SK-N-SH (cell line): Measurements from ENCODE around the gene XPO1. TPM values are rescaled to one million over a fixed set of nuclear protein-coding genes. Genes with fewer than 3 reads are reported as not detected.

Experiments used
- CTCF ChIA-PET: fragments of 300-600, 350-600 bp; formaldehyde crosslinking; extraction: SDS; loops from one replicate; lab custom pipeline; 2021; lab: Yijun Ruan, JAX
- POLR2A ChIA-PET: fragments of 350-600 bp; sonication (Branson Sonifier 250); formaldehyde crosslinking; extraction: SDS; loops from one replicate; lab custom pipeline; 2020; ENCODE audit warnings: antibody characterized with exemption, inconsistent platforms; lab: Yijun Ruan, JAX
- DNase-seq: peaks from one replicate; pipeline ENCODE4 v3.0.0; 2012
- H2AFZ ChIP-seq: fragments of 200-600 bp; sonication (generic); 2 replicates; pipeline ENCODE4 v1.8.1; 2016; ENCODE audit warnings: antibody characterized with exemption, mild to moderate bottlenecking, low read depth
- H3F3A ChIP-seq: fragments of 200-600 bp; sonication (generic); replicated peaks from 2 replicates; pipeline ENCODE3; 2016; ENCODE audit warnings: antibody characterized with exemption, mild to moderate bottlenecking; ENCODE audit not compliant: insufficient read depth
- H3K27ac ChIP-seq, 2 experiments: fragments of 200-500 bp in 1 of 2; fragments of 200-600 bp in 1 of 2; sonication (Bioruptor generic) in 1 of 2; sonication (generic), shearing (Covaris generic) in 1 of 2; 2 replicates each; pipeline versions ENCODE4 v1.5.1 to v1.6.1; 2014 to 2016; ENCODE audit warnings: low read depth in 2 of 2, inconsistent platforms in 1 of 2, low read length in 1 of 2, mild to moderate bottlenecking in 1 of 2, mixed read lengths in 1 of 2
- H3K27me3 ChIP-seq: fragments of 200-600 bp; sonication (generic), shearing (Covaris generic); 2 replicates; pipeline ENCODE4 v1.6.1; 2016; ENCODE audit warnings: mixed run types; ENCODE audit not compliant: insufficient read depth
- H3K36me3 ChIP-seq, 2 experiments: fragments of 200-500 bp in 1 of 2; fragments of 200-600 bp in 1 of 2; sonication (Bioruptor generic) in 1 of 2; sonication (generic) in 1 of 2; replicated peaks in 1 of 2; 2 replicates each; pipeline versions ENCODE3 to v1.5.1; 2014 to 2016; ENCODE audit warnings: low read length in 1 of 2, mild to moderate bottlenecking in 1 of 2; ENCODE audit not compliant: insufficient read depth in 2 of 2, control insufficient read depth in 1 of 2
- H3K4me1 ChIP-seq, 2 experiments: fragments of 200-500 bp in 1 of 2; fragments of 200-600 bp in 1 of 2; sonication (Bioruptor generic) in 1 of 2; sonication (generic), shearing (Covaris generic) in 1 of 2; 2 replicates each; pipeline versions ENCODE4 v1.5.1 to v1.6.1; 2014 to 2016; ENCODE audit warnings: low read depth in 1 of 2, low read length in 1 of 2, mixed run types in 1 of 2; ENCODE audit not compliant: insufficient read depth in 2 of 2, control insufficient read depth in 1 of 2
- H3K4me2 ChIP-seq: fragments of 200-600 bp; sonication (generic), shearing (Covaris generic); 2 replicates; pipeline ENCODE4 v1.6.1; 2017; ENCODE audit warnings: mixed run types
- H3K4me3 ChIP-seq, 2 experiments: fragments of 200-500 bp in 1 of 2; fragments of 200-600 bp in 1 of 2; sonication (Bioruptor generic) in 1 of 2; sonication (generic), shearing (Covaris generic) in 1 of 2; 2 replicates each; pipeline versions ENCODE4 v1.5.1 to v1.8.1; 2014 to 2016; ENCODE audit warnings: low read depth in 2 of 2, inconsistent platforms in 1 of 2, low read length in 1 of 2, mild to moderate bottlenecking in 1 of 2, mixed read lengths in 1 of 2, moderate library complexity in 1 of 2
- H3K79me2 ChIP-seq: fragments of 200-600 bp; sonication (generic); 2 replicates; pipeline ENCODE4 v1.8.1; 2017; ENCODE audit warnings: mild to moderate bottlenecking; ENCODE audit not compliant: insufficient read depth
- H3K9ac ChIP-seq: fragments of 200-600 bp; sonication (generic); 2 replicates; pipeline ENCODE4 v1.6.1; 2017; ENCODE audit warnings: mixed run types
- H3K9me2 ChIP-seq: fragments of 200-600 bp; sonication (generic); 2 replicates; pipeline ENCODE4 v1.6.1; 2017; ENCODE audit warnings: mixed run types
- H3K9me3 ChIP-seq: fragments of 200-600 bp; sonication (generic); 2 replicates; pipeline ENCODE4 v1.6.1; 2017; ENCODE audit warnings: mixed run types, mild to moderate bottlenecking, moderate library complexity
- H4K20me1 ChIP-seq: fragments of 200-600 bp; sonication (generic); 2 replicates; pipeline ENCODE4 v1.6.1; 2017; ENCODE audit warnings: mild to moderate bottlenecking, mixed run types; ENCODE audit not compliant: insufficient read depth
- CHD2 ChIP-seq: fragments of 150-350 bp; IDR thresholded peaks from 2 replicates; pipeline ENCODE4 v1.6.1; 2018; ENCODE audit warnings: low read length; ENCODE audit not compliant: partially characterized antibody
- EP300 ChIP-seq, 2 experiments: IDR thresholded peaks; 2 replicates each; pipeline versions ENCODE4 v1.4.0 to v1.6.1; 2012; ENCODE audit warnings: borderline replicate concordance in 1 of 2, low read depth in 1 of 2, low read length in 1 of 2
- EZH2phosphoT487 ChIP-seq: fragments of 200-600 bp; sonication (generic); IDR thresholded peaks from 2 replicates; pipeline ENCODE4 v1.6.1; 2017; ENCODE audit warnings: low read depth, mixed run types, mild to moderate bottlenecking, antibody characterized with exemption, moderate library complexity, borderline replicate concordance
- FOSL2 ChIP-seq: IDR thresholded peaks from 2 replicates; pipeline ENCODE4 v1.4.0; 2012; ENCODE audit warnings: low read depth, mild to moderate bottlenecking, moderate library complexity, borderline replicate concordance
- FOXM1 ChIP-seq: IDR thresholded peaks from 2 replicates; pipeline ENCODE4 v1.4.0; 2012; ENCODE audit warnings: low read depth, mild to moderate bottlenecking
- GATA2 ChIP-seq: sonication (generic); formaldehyde crosslinking; IDR thresholded peaks from 2 replicates; pipeline ENCODE4 v1.5.0; 2020; ENCODE audit warnings: mild to moderate bottlenecking, missing genetic modification reagents
- JUND ChIP-seq: IDR thresholded peaks from 2 replicates; pipeline ENCODE4 v1.4.0; 2012
- NFIC ChIP-seq: IDR thresholded peaks from 2 replicates; pipeline ENCODE4 v1.4.0; 2012; ENCODE audit warnings: borderline replicate concordance
- RAD21 ChIP-seq: IDR thresholded peaks from 2 replicates; pipeline ENCODE4 v1.6.1; 2012; ENCODE audit warnings: mild to moderate bottlenecking, low read length
- RCOR1 ChIP-seq: fragments of 150-350 bp; IDR thresholded peaks from 2 replicates; pipeline ENCODE4 v1.6.1; 2017; ENCODE audit warnings: antibody characterized with exemption, low read length
- RXRA ChIP-seq: IDR thresholded peaks from 2 replicates; pipeline ENCODE4 v1.4.0; 2012; ENCODE audit warnings: low read depth, mild to moderate bottlenecking, borderline replicate concordance
- TEAD4 ChIP-seq: IDR thresholded peaks from 2 replicates; pipeline ENCODE4 v1.4.0; 2012; ENCODE audit warnings: mild to moderate bottlenecking, borderline replicate concordance; ENCODE audit not compliant: insufficient read depth
- YY1 ChIP-seq: IDR thresholded peaks from 2 replicates; pipeline ENCODE4 v1.4.0; 2012; ENCODE audit warnings: low read depth, mild to moderate bottlenecking
- WGBS: methylation state at CpG from one replicate; pipeline ENCODE4 v1.1.6; 2017; ENCODE audit warnings: low lambda C conversion rate; 5-methylcytosine and 5-hydroxymethylcytosine counted together
- polyA plus RNA-seq, 3 experiments: library from polyadenylated mRNA; depleted of rRNA; stranded (reverse); fragments of >200 nt; gene quantifications; 2 replicates each; pipeline ENCODE4 v1.2.3, GENCODE V29; 2012
- TF ChIP-seq, protein P1 (sequence below): IDR thresholded peaks from 2 replicates; pipeline ENCODE4; 2012
- TF ChIP-seq, protein P2 (sequence below): fragments of 200-600 bp; sonication (generic); IDR thresholded peaks from 2 replicates; pipeline ENCODE4 v1.6.1; 2017; ENCODE audit warnings: antibody characterized with exemption, mild to moderate bottlenecking, moderate library complexity

Gene XPO1
- polyA plus RNA-seq, 1 of the 3 experiments (the other 2 are of a cell fraction) = 61.0 TPM

DNA sequence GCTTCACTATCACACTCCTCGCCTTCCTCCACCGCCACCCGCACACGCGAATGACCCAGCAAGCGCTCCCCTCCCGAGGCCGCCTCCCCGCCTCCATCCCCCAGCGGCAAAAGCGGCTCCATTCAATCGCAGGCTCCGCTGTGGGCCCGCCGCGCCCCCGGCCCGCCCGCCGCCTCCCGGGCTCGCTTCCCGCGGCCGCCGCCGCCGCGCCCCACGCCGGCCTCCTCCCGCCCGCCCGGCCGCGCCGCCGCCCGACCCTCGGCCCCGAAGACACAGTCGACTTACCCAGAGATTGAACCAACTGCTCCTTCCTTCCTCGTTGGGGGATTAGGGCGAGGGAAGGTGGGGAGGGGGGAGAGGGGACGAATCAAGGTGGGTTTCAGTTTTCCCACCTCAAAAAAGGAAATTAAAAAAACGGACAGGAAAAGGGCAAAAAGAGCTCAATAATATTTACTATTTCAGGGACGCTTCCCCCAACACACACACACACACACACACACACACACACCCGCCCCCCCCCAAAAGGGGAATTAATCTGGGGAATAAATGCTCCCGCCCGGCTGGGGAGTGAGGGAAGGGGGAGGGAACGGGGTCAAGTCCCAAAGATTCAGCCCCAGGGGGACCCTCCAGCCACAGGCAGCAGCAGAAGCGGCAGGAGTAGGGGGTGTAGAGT is 743 bp downstream of the XPO1 start:
- WGBS = under 1% methylated on average over 16 of the region's 52 CpGs
- CTCF ChIA-PET = interaction anchor here (0.6 kb wide), 1 partner anchor 16 kb away, joined by 3 read pairs; no protein-coding TSS in a partner anchor
- peak overlapping the region; percentile 91 to 96 for H3K27ac ChIP-seq
- no peak overlapping the region; the same call in 1 of the 2 replicates for H2AFZ ChIP-seq
- H3K9ac ChIP-seq = peak overlapping the region; percentile 97
- peak; percentile 53 for DNase-seq
- H3K27me3 ChIP-seq = no peaks in the 10 kb centered on the region
- TF ChIP-seq EP300 (IDR thresholded peaks at IDR 0.05; ENCODE audit: borderline replicate concordance in 1 of 2, low read depth in 1 of 2, low read length in 1 of 2) (no peak), TEAD4 (no peak), RXRA (no peak), RAD21 (no peak), RCOR1 (no peak), CHD2 (no peak), GATA2 (CRISPR knock-in tag) (no peak), FOXM1 (no peak), YY1 (no peak), FOSL2 (no peak), NFIC (no peak), EZH2phosphoT487 (no peak), JUND (no peak)
- TF ChIP-seq, protein P1, sequence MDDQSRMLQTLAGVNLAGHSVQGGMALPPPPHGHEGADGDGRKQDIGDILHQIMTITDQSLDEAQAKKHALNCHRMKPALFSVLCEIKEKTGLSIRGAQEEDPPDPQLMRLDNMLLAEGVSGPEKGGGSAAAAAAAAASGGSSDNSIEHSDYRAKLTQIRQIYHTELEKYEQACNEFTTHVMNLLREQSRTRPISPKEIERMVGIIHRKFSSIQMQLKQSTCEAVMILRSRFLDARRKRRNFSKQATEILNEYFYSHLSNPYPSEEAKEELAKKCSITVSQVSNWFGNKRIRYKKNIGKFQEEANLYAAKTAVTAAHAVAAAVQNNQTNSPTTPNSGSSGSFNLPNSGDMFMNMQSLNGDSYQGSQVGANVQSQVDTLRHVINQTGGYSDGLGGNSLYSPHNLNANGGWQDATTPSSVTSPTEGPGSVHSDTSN = no peak
- TF ChIP-seq, protein P2, sequence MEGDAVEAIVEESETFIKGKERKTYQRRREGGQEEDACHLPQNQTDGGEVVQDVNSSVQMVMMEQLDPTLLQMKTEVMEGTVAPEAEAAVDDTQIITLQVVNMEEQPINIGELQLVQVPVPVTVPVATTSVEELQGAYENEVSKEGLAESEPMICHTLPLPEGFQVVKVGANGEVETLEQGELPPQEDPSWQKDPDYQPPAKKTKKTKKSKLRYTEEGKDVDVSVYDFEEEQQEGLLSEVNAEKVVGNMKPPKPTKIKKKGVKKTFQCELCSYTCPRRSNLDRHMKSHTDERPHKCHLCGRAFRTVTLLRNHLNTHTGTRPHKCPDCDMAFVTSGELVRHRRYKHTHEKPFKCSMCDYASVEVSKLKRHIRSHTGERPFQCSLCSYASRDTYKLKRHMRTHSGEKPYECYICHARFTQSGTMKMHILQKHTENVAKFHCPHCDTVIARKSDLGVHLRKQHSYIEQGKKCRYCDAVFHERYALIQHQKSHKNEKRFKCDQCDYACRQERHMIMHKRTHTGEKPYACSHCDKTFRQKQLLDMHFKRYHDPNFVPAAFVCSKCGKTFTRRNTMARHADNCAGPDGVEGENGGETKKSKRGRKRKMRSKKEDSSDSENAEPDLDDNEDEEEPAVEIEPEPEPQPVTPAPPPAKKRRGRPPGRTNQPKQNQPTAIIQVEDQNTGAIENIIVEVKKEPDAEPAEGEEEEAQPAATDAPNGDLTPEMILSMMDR = no peak
- peak overlapping the region; percentile 74 for H3K4me2 ChIP-seq
- H3K4me3 ChIP-seq = peak overlapping the region; percentile 59 to 98
- H3K9me2 ChIP-seq = no peaks in the 10 kb centered on the region
- peaks cover 56% of the 10 kb centered on the region for H3K79me2 ChIP-seq
- H4K20me1 ChIP-seq = peaks cover 45% of the 10 kb centered on the region
- H3K36me3 ChIP-seq = peaks cover 7 to 16% of the 10 kb centered on the region in 2 experiments
- H3K9me3 ChIP-seq = no peaks in the 10 kb centered on the region
- H3K4me1 ChIP-seq = peaks cover 0 to 9% of the 10 kb centered on the region in 2 experiments; a peak in 3 of 4 replicates
- POLR2A ChIA-PET = interaction anchor here (0.6 to 1.2 kb wide), 5 partner anchors 14 to 782 kb away, joined by 3 to 5 read pairs (median 3); partner anchors contain the start of gene PAPOLG
- peaks cover 22% of the 10 kb centered on the region for H3F3A ChIP-seq
